ENCODE measurements around the gene HDGFL2.
"Not testable (repeated sequence)": the region's sequence is repeated elsewhere in the genome, so short reads cannot be mapped to it uniquely, and the experiment has no call there.

Gene HDGFL2

GRCh38 chr19:4539169-4539692 lies 67.1 kb downstream of the HDGFL2 start:
- H3K27ac ChIP-seq, result no peak overlapping the region
- no peak for TF ChIP-seq CTCF (conservative IDR thresholded peaks at IDR 0.05)

- H3K27ac ChIP-seq, result no peak within 1 kb of the TSS
- no peak for TF ChIP-seq CTCF (conservative IDR thresholded peaks at IDR 0.05)
Observed at GRCh38 chr19:4539693-4540581, 67.8 kb downstream of the HDGFL2 start, which contains the start of gene LRG1. Gene LRG1 (minus strand): TSS chr19:4540036. CDS start chr19:4540013, 23 bp downstream.

- no peak for TF ChIP-seq CTCF (conservative IDR thresholded peaks at IDR 0.05)
- H3K27ac ChIP-seq, result no peak overlapping the region
Observed at GRCh38 chr19:4541114-4541805, 69.2 kb downstream of the HDGFL2 start.

GRCh38 chr19:4541806-4542145 lies 69.7 kb downstream of the HDGFL2 start:
- not testable (repeated sequence) for H3K27ac ChIP-seq

GRCh38 chr19:4542896-4543841 lies 71.1 kb downstream of the HDGFL2 start:
- H3K27ac ChIP-seq, result no peak overlapping the region
- no peak for TF ChIP-seq CTCF (conservative IDR thresholded peaks at IDR 0.05)

GRCh38 chr19:4543842-4544647 lies 71.9 kb downstream of the HDGFL2 start:
- TF ChIP-seq CTCF (conservative IDR thresholded peaks at IDR 0.05), result no peak
- no peak overlapping the region for H3K27ac ChIP-seq
